HG03354 (cell line): ENCODE results near the gene SLC66A3.
"Not testable (repeated sequence)": the region's sequence is repeated elsewhere in the genome, so short reads cannot be mapped to it uniquely, and the experiment has no call there.

Source experiments
- ATAC-seq: cut with Tn5 transposase; IDR thresholded peaks from one replicate; pipeline ENCODE4 v1.9.1; 2021; ENCODE audit warnings: mild to moderate bottlenecking; ENCODE audit not compliant: unreplicated experiment, poor library complexity, severe bottlenecking

Gene SLC66A3

GRCh38 chr2:11159574-11160170 lies 4.4 kb downstream of the SLC66A3 start:
- ATAC-seq: no peak

GRCh38 chr2:11160256-11160655 lies 5.0 kb downstream of the SLC66A3 start:
- no peak for ATAC-seq

- peak; percentile 64 for ATAC-seq
Observed at GRCh38 chr2:11160731-11161455, 5.6 kb downstream of the SLC66A3 start.

GRCh38 chr2:11161747-11162146 lies 6.5 kb downstream of the SLC66A3 start:
- no peak for ATAC-seq

GRCh38 chr2:11163439-11164317 lies 8.4 kb downstream of the SLC66A3 start:
- ATAC-seq: no peak

- not testable (repeated sequence) for ATAC-seq
Observed at GRCh38 chr2:11165046-11165445, 9.8 kb downstream of the SLC66A3 start.

- no peak for ATAC-seq
Observed at GRCh38 chr2:11166476-11166875, 11.2 kb downstream of the SLC66A3 start.

GRCh38 chr2:11168488-11168887 lies 13.2 kb downstream of the SLC66A3 start:
- no peak for ATAC-seq

GRCh38 chr2:11169333-11169732 lies 14.1 kb downstream of the SLC66A3 start:
- no peak for ATAC-seq

- ATAC-seq: no peak
Observed at GRCh38 chr2:11174222-11174621, 19.0 kb downstream of the SLC66A3 start.

- no peak for ATAC-seq
Observed at GRCh38 chr2:11175293-11175795, 20.1 kb downstream of the SLC66A3 start.

GRCh38 chr2:11177871-11178690 lies 22.8 kb downstream of the SLC66A3 start:
- ATAC-seq: no peak

- no peak for ATAC-seq
Observed at GRCh38 chr2:11179196-11179595, 23.9 kb downstream of the SLC66A3 start.

- no peak for ATAC-seq
Observed at GRCh38 chr2:11179899-11180298, 24.6 kb downstream of the SLC66A3 start.

GRCh38 chr2:11180653-11181052 lies 25.4 kb downstream of the SLC66A3 start:
- ATAC-seq: no peak

GRCh38 chr2:11182951-11183350 lies 27.7 kb downstream of the SLC66A3 start:
- ATAC-seq: no peak

GRCh38 chr2:11186145-11186544 lies 30.9 kb downstream of the SLC66A3 start:
- no peak for ATAC-seq

GRCh38 chr2:11187083-11187619 lies 31.9 kb downstream of the SLC66A3 start:
- no peak for ATAC-seq

- no peak for ATAC-seq
Observed at GRCh38 chr2:11187731-11188130, 32.5 kb downstream of the SLC66A3 start.
